ENCODE data around the gene HSF5.

DNA sequence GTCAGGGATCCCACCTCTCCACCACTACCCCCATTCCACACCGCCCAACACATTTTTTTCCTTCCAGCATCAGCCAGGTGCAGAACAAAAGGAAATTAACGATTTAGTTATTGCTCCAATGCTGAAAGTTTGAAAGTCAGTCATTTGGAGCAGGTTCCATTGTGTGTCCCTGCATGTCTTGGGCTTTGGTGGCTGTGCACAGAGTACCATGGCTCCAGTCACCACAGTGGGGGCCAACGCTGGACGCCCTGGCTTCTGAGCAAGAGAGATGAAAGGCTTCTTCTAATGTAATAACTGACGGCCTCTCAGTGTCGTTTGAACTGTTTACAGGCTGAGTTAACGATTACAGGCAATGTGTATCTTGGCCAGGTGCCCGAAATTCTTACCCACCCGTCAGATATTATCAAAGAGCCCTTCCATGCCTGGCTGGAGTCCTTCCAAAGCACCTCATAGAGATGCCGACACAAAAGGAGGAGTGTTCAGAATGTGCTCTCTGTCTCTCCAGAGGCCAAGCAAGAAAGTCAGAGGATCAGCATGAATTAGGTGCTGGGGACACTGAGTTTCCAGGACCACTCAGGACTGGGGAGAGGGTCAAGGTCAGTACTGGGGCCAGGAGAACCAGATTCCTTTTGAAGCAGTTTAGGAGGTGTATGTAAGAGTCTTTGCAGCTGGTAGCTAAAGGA is 96.8 kb downstream of the HSF5 start:
- no peak for TF ChIP-seq EZH2phosphoT487 (IDR thresholded peaks at IDR 0.05)
- TF ChIP-seq, protein P1, sequence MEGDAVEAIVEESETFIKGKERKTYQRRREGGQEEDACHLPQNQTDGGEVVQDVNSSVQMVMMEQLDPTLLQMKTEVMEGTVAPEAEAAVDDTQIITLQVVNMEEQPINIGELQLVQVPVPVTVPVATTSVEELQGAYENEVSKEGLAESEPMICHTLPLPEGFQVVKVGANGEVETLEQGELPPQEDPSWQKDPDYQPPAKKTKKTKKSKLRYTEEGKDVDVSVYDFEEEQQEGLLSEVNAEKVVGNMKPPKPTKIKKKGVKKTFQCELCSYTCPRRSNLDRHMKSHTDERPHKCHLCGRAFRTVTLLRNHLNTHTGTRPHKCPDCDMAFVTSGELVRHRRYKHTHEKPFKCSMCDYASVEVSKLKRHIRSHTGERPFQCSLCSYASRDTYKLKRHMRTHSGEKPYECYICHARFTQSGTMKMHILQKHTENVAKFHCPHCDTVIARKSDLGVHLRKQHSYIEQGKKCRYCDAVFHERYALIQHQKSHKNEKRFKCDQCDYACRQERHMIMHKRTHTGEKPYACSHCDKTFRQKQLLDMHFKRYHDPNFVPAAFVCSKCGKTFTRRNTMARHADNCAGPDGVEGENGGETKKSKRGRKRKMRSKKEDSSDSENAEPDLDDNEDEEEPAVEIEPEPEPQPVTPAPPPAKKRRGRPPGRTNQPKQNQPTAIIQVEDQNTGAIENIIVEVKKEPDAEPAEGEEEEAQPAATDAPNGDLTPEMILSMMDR (IDR thresholded peaks at IDR 0.05): no peak
- no peak for TF ChIP-seq EZH2 (IDR thresholded peaks at IDR 0.05)

All from neural progenitor cell (in vitro differentiated cells).